DND-41 (cell line): ENCODE data around the gene LNX1.

ENCODE experiments used
- ATAC-seq: fragments of 200-7000 bp; cut with Tn5 transposase; 3 replicates; pipeline ENCODE4 v1.9.1; 2021; ENCODE audit warnings: low read depth; ENCODE audit not compliant: insufficient read depth
- DNase-seq: peaks from one replicate; pipeline ENCODE4 v3.0.0-alpha.2; 2020
- H2AFZ ChIP-seq: 2 replicates; pipeline ENCODE4 v1.6.0; 2012; ENCODE audit warnings: low read depth, low read length
- H3K27ac ChIP-seq: 2 replicates; pipeline ENCODE4 v1.5.1; 2012; ENCODE audit warnings: low read length, inconsistent platforms
- H3K27me3 ChIP-seq: fragments of 200-600 bp; sonication (generic); 2 replicates; pipeline ENCODE4 v1.6.0; 2012; ENCODE audit warnings: low read length, mild to moderate bottlenecking, inconsistent platforms; ENCODE audit not compliant: insufficient read depth, poor library complexity
- H3K36me3 ChIP-seq: 2 replicates; pipeline ENCODE4 v1.5.1; 2012; ENCODE audit warnings: low read length, inconsistent platforms; ENCODE audit not compliant: insufficient read depth
- H3K4me1 ChIP-seq: 2 replicates; pipeline ENCODE4 v1.5.1; 2012; ENCODE audit warnings: mild to moderate bottlenecking, low read length; ENCODE audit not compliant: insufficient read depth
- H3K4me2 ChIP-seq: 2 replicates; pipeline ENCODE4 v1.6.0; 2012; ENCODE audit warnings: mild to moderate bottlenecking, moderate library complexity, low read length, inconsistent platforms; ENCODE audit not compliant: insufficient read depth
- H3K4me3 ChIP-seq, 2 experiments: fragments of 200-600 bp in 1 of 2; shearing (Covaris generic) in 1 of 2; 2 replicates each; pipeline ENCODE4 v1.5.1; 2012 to 2016; ENCODE audit warnings: inconsistent platforms in 2 of 2, low read length in 2 of 2, mild to moderate bottlenecking in 2 of 2, low read depth in 1 of 2, moderate library complexity in 1 of 2
- H3K79me2 ChIP-seq: 2 replicates; pipeline ENCODE4 v1.6.0; 2012; ENCODE audit warnings: low read length, inconsistent platforms; ENCODE audit not compliant: insufficient read depth
- H3K9ac ChIP-seq: 2 replicates; pipeline ENCODE4 v1.6.0; 2012; ENCODE audit warnings: low read depth, mild to moderate bottlenecking, inconsistent platforms, low read length, moderate library complexity
- H3K9me3 ChIP-seq: 2 replicates; pipeline ENCODE4 v1.5.1; 2012; ENCODE audit warnings: low read length, moderate library complexity, mild to moderate bottlenecking, inconsistent platforms; ENCODE audit not compliant: insufficient read depth, severe bottlenecking
- H4K20me1 ChIP-seq: 2 replicates; pipeline ENCODE4 v1.6.0; 2012; ENCODE audit warnings: low read length; ENCODE audit not compliant: insufficient read depth
- CTCF ChIP-seq: IDR thresholded peaks from 2 replicates; pipeline ENCODE4 v1.5.1; 2012; ENCODE audit warnings: borderline replicate concordance, low read length, moderate library complexity, mild to moderate bottlenecking; ENCODE audit not compliant: poor library complexity, severe bottlenecking; ENCODE audit errors: extremely low read depth
- EZH2 ChIP-seq: IDR thresholded peaks from 3 replicates; pipeline ENCODE4 v1.6.1; 2012; ENCODE audit warnings: borderline replicate concordance, low read depth, mild to moderate bottlenecking, moderate library complexity, low read length, inconsistent platforms; ENCODE audit not compliant: severe bottlenecking

LNX1 gene

GRCh38 chr4:53626491-53626890, 35.2 kb upstream of the LNX1 start:
- H3K4me3 ChIP-seq: no peak overlapping the region
- no peaks in the 10 kb centered on the region for H3K4me1 ChIP-seq
- peaks cover 7% of the 10 kb centered on the region for H3K27me3 ChIP-seq
- no peak for DNase-seq
- TF ChIP-seq CTCF (no peak), EZH2 (no peak)
- H3K9ac ChIP-seq: no peak overlapping the region
- H3K9me3 ChIP-seq: no peaks in the 10 kb centered on the region
- no peaks in the 10 kb centered on the region for H4K20me1 ChIP-seq
- H2AFZ ChIP-seq: no peak overlapping the region
- H3K27ac ChIP-seq: no peak overlapping the region
- no peak overlapping the region for H3K4me2 ChIP-seq
- no peak for ATAC-seq
- no peaks in the 10 kb centered on the region for H3K79me2 ChIP-seq
- no peaks in the 10 kb centered on the region for H3K36me3 ChIP-seq

DNA sequence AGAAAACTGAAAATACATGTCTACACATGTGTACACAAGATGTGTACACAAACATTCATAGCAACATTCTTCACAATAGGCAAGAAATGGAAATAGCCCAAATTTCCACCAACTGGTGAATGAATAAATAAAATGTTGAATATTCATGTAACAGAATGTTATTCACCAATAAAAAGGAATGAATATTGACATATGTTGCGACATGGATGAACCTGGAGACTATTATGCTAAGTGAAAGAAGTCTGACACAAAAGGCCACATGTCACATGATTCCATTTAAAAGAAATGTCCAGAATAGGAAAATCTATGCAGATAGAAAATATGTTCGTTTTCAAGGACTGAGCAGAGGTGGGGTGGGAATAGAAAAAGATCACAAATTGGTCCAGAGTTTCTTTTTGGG, 34.6 kb upstream of the LNX1 start:
- H3K4me1 ChIP-seq: no peaks in the 10 kb centered on the region
- TF ChIP-seq CTCF: no peak
- TF ChIP-seq EZH2: no peak
- no peak for ATAC-seq

GRCh38 chr4:53622739-53623151, 31.5 kb upstream of the LNX1 start:
- H2AFZ ChIP-seq: no peak overlapping the region
- no peak for DNase-seq

More for the DNA sequence above, 34.6 kb upstream of the LNX1 start:
- Histone ChIP-seq H3K27ac (no peak overlapping the region), H3K79me2 (no peaks in the 10 kb centered on the region), H3K27me3 (peaks cover 7% of the 10 kb centered on the region), H3K4me3 (no peak overlapping the region), H2AFZ (no peak overlapping the region), H3K4me2 (no peak overlapping the region), H4K20me1 (no peaks in the 10 kb centered on the region), H3K36me3 (no peaks in the 10 kb centered on the region), H3K9ac (no peak overlapping the region), H3K9me3 (no peaks in the 10 kb centered on the region)
- DNase-seq: no peak

More at GRCh38 chr4:53622739-53623151, 31.5 kb upstream of the LNX1 start:
- no peak for ATAC-seq
- H3K27ac ChIP-seq: no peak overlapping the region
- H3K4me1 ChIP-seq: no peaks in the 10 kb centered on the region
- no peak overlapping the region for H3K4me2 ChIP-seq
- H4K20me1 ChIP-seq: no peaks in the 10 kb centered on the region
- TF ChIP-seq CTCF (no peak), EZH2 (no peak)
- peaks cover 2% of the 10 kb centered on the region for H3K27me3 ChIP-seq
- H3K9me3 ChIP-seq: no peaks in the 10 kb centered on the region
- no peaks in the 10 kb centered on the region for H3K36me3 ChIP-seq
- no peak overlapping the region for H3K4me3 ChIP-seq
- H3K9ac ChIP-seq: no peak overlapping the region
- H3K79me2 ChIP-seq: no peaks in the 10 kb centered on the region
